ENCODE data around the gene KIRREL3.

Gene KIRREL3

DNA sequence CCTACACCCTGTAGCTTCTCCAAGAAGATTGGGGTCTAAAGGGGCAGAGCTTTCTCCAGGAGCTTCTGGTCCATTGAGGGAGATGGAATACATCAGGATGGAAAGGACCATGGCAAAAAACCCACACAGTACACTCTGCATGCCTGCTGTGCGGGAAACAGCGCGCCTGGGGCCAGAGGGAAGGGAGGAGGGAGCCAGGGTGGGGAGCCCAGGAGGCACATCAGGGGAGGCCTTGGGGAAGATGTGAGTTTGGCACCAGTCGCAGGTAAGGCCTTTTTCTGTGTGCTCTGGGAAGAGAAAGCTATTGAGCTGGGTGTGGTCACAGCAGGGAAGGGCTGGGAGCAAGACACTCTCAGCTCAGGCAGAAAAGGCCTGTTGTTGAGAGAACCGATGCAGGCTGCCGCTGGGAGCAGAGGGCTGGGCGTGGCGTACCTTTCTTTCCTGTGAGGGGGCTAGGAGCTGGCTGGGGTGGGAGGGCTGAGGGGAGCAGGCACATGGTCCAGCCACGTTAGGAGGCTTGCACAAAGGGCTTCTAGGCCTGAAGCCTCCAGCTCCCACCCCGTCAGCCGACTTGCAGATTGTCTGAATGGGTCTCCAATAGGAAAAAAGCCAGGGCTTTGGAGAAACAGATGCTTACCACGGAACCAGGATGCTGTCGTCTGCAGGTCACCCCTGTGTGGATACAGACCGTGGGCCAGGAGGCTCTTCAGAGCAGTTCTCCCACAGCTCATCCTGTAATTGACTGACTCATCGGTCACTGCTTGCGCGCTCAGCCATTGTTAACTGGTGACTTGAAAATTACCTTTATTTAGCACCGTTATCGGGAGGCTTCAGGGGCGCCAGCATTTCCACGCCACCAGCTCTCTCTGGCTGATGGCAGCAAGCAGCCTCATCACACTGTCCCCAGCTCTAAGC is 407.8 kb downstream of the KIRREL3 start:
- DNase-seq: no peak

DNA sequence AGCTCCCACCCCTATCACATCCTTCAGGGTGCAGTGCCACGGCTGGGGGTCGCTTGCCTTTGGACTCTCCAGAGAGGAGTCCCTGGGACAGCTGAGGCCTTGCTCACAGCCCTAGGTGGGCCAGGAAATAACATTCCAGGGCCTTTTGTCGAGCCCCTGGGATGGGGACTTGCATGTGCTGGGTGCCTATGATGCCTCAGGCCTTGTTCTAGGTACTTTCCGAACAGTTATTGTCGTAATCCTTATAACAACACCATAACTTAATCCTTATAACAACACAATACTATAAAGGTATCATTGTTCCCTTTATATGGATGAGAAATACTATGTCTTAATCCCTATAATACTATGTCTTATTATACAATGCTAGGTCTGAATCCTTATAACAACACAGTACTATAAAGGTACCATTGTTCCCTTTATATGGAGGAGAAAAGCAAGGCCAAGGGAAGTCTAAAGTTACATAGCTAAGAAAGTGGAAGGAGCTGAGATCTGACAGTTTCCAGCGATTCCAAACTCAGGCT is 408.5 kb downstream of the KIRREL3 start:
- no peak for DNase-seq

DNA sequence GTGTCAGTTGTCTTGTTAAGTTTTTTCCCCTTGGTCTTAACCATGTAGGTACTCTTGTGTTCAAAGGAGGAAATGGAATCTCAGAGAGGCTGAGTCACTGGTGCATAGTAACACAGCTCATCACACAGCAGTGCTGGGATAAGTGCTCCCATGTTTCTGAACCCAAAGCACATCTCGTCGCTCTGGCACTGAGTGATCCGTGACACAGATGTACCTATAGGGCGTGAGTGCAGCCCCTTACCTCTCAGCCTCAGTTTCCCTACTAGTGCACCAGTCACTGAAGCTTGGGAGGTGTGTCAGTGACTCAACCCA is 411.1 kb downstream of the KIRREL3 start:
- DNase-seq: no peak

DNA sequence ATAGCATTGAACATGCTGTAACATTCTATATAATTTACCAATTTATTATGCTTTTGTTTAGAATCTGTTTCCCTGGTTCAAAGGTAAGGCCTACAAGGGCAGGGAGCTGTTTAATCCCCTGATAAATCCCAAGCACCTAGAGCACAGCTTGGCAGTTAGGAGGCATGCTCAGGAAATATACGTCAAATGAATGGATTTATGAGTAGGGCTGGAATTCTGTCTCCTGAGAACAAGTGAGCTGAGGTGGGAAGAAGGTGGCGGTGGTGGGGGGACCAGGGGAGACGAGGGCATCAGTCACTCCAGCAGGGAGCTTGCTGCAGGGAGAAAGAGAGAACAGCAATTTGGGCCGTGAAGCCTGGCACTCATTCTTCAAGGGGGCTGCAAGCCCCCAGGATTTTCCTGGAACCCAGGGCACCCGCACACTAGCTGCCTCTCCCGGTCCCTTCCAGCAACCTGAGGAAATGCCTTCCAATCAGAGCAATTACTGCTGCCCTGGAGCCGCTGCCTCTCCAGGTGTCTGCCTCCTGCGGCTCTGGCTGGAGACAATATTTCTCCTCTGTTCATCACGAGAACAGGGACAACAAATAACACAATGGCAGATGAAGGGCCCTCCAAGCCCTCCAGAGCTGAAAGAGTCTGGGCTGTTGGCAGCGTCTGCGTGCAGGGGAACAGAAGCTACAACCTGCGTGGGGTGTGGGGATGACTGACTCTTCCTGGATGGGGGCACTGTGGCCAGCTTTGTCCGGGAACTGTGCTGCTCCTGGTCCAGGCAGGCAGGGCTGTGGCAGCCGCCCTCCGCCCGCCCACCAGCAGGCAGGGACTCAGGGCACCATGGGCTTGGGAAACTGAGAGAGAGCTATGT is 411.7 kb downstream of the KIRREL3 start:
- no peak for DNase-seq

DNA sequence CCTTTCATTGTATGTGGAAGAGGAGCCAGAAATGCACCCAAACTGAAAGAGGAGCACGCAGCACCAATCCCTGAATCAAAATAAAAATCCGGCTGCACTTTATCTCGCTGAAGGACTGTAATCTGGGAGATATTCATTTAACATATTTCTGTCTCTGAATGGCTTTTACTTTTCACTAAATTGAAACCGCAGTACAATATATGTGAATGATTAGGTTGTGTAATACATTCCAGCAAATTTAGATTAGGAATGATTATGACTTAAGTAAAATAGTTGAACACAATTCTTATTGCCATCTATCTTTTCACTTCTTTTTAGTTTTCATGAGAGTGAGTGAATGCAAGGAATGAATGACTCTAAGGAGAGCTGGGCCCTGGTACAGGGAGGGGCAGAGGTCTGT is 413.0 kb downstream of the KIRREL3 start:
- DNase-seq: no peak

DNA sequence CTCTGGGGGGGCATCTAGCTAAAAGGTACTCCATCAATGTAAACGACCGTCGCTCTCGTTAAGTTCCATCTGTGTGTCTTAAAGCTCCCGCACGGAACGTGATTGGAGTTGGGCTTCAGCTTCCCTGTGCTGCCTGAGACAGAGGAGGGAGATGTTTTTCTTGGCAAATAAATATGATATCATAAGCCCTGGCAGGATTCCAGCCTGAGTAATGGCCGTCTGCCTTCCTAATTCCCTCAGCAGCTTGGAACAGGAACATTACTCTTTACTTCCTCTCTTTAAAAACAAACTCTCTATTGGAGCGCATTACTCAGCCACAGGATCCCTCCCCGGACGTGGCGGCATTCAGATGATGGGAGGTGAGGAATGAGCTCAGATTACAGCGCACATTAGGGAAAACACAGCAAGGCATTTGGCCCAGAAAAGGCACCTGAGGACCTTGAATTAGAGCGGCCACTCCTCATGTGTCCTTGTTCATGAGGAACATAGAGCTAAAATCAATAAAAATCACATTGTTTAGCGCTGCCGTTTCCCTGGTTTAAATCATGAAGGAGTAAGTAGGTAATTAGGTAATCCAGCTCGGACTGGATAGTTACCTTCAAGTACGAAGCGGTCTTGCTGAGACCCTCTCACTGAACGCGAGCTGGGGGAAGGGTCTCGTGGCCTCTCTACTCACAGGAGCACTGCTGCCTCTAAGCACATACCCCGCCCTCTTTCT is 414.6 kb downstream of the KIRREL3 start:
- no peak for DNase-seq

DNA sequence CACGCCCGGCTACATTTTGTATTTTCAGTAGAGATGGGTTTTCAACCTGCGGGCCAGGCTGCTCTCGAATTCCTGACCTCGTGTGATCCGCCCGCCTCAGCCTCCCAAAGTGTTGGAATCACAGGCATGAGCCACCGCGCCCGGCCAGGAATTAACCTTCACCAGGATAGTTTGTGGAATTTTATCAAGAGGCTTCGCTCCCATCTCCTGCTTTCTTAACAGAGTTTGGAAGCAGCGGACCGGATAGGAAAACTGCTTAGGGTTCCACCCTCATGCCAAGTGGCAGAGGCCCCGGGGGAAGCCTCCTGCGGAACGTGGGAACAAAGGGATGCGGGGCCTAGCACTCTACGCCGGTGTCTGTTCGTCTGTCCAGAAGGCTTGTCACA is 415.2 kb downstream of the KIRREL3 start:
- no peak for DNase-seq

DNA sequence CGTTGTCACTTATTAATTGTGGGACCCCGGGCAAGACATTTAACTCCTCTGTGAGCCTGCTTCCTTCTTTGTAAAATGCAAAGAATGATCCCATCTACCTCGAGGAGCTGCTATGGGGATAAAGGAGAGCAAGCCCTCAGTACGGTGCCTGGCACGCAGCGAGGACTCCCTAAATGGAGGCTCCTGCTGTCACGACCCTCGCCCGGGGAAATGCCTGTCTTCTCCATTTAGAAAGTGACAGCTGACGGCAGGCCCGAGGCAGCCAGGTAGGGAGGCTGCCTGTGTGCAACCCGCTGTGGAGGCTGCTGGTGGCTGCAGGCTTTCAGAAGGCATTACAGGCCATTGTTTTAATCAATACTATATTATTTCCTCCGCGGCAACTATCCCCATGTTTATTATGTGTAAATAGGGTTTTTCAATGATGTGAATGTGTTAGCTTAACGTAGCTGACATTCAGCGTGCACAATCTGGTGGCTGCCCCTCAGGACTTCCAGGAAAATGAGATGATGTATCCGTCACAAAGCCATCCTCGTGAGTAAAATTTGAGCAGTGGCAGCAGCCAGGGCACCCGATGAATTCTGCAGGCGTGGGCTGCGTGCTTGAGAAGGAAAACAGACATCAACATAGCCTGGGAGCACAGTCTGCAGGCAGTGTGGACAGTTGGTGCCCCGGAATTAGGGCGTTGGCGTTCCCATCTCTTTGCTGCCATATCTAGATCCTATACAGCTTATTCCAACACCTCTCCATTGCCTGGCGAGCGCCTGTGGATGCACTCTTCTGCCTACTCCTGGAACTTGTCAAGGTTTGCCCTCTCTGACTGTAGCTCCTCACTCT is 416.8 kb downstream of the KIRREL3 start:
- no peak for DNase-seq

DNA sequence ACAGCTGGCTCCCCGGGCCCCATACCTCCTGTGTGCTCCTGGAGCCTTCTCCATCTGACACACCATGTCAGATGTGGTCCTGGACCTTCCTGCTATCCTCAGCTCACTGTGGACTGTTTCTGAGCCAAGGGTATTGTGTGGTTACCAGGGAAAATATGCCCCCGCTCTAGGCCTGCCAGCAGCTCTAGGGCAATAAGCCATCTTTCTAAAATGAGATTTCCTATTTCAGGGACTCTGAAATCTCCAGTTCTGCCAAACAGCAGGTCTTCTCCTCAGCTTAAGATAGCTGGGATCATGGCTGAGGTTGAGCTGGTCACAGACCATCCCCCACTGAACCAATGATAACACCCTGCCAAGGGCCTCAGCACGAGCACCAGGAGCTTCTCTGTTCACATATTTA is 417.5 kb downstream of the KIRREL3 start:
- no peak for DNase-seq

DNA sequence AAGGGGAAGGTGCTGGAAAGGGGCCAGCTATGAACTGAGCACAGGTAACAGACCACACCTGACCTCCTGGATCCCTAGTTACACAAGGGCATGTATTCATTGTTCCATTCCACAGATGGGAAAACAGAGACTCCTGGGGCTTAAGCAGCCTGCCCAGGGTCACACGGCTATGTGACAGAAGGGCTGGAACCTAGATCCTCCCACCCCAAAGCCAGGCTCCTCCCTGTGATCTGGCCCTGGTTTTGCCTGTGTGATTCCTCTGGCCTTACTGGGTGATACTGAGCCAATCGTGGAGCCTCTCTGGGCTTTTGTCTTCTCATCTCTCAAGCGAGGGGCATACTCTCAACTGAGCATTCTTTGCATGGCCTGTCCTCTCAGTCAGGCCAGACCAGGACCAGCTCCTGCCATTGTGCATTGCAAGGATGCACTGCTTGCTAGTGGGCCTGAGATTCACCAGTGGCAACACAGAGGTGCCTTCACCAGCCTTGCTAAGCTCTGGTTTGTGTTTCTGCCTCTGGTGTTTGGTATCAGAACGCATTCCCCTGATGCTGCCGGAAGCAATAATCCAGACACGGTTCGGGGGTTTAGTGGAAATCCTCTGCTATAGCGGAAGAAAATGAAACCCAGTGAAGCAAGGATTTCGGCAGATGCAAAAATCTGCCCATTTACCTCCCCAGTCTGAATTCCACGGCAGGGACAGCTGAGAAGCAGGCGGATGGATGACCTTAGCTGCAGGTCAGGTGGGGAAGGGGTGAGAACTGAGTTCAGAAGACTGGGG is 418.5 kb downstream of the KIRREL3 start:
- no peak for DNase-seq

DNA sequence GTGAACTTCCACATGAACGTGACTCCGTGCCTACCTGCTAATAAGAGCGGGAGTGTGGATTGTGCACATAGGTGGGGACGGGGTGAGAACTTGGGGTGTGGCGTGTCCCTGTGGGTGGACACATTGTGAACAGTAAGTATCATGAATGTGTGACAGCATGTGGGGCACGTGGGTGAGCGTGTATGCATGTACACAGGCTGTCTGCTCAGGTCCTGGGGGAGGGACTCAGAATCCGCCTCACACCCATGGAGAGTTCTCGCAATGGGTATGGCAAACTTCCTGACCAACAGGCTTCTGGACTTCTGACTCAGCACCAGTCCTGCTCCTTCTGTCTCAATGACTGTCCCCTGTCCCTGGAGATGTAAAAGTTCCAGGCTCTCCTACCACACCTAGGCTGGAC is 422.1 kb downstream of the KIRREL3 start:
- DNase-seq: no peak

DNA sequence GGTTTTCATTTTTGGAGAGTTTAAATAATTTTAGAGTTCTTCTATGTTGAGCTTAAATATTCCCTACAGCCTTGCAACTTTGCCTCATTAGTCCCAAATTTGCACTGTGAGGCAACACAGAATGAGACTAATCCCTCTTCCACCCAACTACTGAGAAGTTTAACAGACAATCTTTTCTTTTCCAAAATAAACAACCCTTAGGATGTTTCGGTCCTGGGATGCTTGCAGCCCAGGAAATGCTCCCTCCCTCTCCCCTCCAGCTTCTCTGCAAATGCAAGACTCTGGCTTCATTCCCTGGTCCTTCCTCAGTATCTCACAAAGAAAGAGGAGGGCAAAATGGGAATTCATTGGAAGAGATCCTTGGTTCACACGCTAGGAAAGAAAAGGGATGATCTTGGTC is 422.5 kb downstream of the KIRREL3 start:
- no peak for DNase-seq

DNA sequence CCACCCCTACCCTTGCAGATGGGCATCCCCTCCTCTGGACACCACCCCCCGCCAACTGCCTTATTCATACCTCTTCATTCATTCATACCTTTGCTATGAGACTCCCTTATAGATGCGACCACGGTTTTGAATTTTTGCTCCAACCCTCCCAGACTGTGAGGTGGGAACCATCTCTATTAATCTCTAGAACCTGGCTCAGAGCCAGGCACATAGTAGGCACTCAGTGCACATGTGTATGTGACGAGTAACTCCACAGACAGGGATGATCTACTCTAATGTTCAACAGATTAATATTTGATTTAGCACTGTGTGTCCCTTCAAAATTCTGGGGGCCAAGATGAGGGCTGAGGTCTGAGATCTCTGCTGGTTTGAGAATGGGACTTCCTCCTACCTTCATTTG is 424.7 kb downstream of the KIRREL3 start:
- DNase-seq: no peak

DNA sequence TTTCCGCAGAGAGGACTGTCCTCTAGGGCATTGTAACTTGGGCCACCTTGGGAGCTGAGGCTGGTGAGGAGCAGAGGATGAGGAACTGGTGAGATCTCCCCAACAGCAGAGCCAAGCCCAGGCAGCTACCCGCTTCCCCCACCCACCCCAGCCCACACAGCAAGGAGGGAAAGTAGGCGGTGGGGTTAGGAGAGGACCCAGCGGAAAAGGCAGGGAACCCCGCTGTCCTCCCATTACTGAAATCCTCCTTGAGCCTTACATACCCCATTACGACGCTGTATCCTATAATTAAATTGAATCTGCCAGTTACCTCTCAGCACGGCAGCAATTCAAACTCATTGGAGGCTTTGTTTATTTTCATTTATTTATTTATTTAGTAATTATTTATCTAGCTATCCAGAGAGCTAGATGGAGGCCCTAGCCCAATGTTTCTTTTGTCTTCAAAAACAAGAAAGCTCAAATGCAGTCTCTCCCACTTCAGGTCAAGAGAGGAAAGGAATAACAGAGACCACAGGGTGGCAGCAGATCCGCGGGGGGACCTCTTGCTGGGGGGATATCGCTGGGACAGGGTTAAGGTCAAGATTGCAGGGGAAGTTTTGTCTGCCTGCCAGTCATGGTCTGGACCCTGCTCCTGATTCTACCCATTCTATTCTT is 427.1 kb downstream of the KIRREL3 start:
- DNase-seq: no peak

DNA sequence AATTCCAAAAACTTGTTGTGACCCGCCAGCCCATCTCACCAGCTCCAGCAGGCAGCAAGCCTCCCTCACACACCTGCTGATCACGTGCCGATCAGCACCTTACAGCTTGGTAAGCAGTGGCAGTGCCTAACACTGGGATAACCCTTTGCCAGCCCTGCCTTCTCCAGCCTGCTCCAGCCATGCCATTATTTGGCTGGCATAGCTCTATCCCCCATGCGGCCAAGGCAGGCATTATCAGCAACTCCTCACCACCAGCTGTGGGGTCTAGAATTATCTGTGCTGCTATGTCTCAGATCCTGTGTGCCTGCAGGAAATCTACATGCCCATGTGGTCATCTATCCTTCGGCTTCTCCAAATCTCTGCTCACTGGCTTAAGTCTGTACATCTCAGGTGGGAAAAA is 430.1 kb downstream of the KIRREL3 start:
- no peak for DNase-seq

DNA sequence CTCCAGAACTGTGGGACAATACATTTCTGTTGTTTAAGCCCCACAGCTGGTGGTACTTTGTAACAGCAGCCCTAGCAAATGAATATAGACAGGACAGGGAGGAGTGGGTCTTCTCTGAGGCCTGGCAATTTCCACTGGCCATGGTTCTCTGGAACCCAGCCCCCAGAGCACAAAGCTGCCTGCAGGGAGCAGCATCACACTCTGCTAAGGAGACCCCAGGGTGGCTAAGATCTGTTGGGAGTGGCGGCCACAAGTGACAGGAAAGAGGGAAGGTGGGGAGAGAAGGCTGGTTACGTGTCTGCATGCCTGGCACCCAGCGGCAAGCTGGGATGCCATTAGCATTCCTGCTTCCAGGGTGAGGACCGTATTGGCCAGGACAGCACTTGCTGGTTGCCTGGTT is 433.2 kb downstream of the KIRREL3 start:
- no peak for DNase-seq

DNA sequence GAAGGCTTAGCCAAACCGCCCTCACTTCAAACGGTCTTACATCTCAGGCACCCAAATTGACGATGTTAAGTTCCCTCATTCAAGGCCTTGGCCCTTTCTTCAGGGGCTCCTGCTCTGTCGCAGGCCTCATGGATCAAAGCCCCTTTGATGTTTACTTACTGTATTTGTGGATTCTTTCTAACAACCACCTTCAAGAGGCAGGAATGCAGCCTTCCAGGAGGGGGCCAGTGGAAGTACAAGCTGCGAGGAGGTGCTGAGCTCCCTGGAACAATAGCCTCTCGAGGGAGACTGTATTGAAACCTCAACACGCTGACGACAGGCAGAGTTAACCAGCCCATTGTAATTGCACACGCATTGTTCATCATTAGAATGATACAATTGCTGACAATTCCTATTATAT is 436.0 kb downstream of the KIRREL3 start:
- DNase-seq: no peak

DNA sequence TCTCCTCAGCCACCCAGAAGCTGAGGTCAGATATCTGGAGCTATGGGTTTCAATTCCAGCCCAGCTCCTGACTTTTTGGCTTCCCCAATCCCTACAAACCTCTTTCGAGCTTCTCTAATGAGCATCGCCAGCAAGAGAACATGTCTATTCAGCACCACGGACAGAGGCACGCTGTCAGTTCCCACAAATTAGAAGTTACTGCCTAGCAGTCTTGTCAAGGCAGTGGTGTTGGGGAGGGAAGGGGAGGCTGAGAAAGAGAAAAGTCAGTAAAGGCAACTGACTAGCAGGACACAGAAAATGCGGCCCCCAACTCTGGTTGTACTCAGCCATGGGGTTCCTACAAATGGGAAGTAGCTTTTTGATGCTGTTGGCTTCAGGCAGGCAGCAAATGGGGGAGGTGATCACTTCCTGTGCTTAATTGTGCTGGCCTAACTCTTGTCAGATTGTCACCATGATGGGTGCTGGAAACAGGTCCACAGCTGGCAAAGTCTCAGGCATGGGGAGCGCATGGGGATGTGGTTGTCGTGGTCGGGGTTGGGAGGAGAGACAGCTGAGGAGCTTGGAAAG is 439.2 kb downstream of the KIRREL3 start:
- no peak for DNase-seq

DNA sequence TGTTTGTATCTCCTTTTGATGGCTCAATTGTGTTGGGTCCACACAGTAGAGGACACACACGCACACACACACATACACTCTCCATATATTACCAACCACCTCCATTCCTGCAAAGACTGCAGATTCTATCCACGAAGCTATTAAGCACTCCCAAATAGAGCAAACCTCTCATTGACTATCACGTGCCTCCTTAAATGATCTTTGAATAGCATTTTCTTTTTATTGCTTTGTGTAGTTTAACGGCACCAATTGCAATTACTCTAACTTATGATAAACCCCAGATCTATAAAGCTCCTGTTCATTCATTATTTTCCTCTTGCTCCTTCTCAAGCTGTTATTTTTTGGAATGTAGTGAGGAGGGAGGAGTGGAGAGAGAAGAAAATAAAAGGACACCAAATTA is 440.3 kb downstream of the KIRREL3 start:
- no peak for DNase-seq

All from effector CD4-positive, alpha-beta T cell (primary cell).